HG03159 (cell line): ENCODE results near the gene KIAA0513.
"Not testable (repeated sequence)": the region's sequence is repeated elsewhere in the genome, so short reads cannot be mapped to it uniquely, and the experiment has no call there.

Experiments used
- ATAC-seq: cut with Tn5 transposase; IDR thresholded peaks from one replicate; pipeline ENCODE4 v1.9.1; 2021; ENCODE audit warnings: mild to moderate bottlenecking, moderate library complexity; ENCODE audit not compliant: unreplicated experiment

The KIAA0513 gene

GRCh38 chr16:85047867-85048455, 20.4 kb downstream of the KIAA0513 start:
- no peak for ATAC-seq

- no peak for ATAC-seq
These were observed 21.4 kb downstream of the KIAA0513 start for GRCh38 chr16:85048921-85049562.

GRCh38 chr16:85049706-85050305, 22.2 kb downstream of the KIAA0513 start:
- ATAC-seq: no peak

- ATAC-seq: no peak
These were observed 23.5 kb downstream of the KIAA0513 start for GRCh38 chr16:85051067-85051581.

- ATAC-seq: no peak
These were observed 24.1 kb downstream of the KIAA0513 start for GRCh38 chr16:85051683-85052082.

- no peak for ATAC-seq
These were observed 24.9 kb downstream of the KIAA0513 start for GRCh38 chr16:85052536-85052935.

GRCh38 chr16:85054321-85054720, 26.7 kb downstream of the KIAA0513 start:
- not testable (repeated sequence) for ATAC-seq

GRCh38 chr16:85054948-85055492, 27.4 kb downstream of the KIAA0513 start:
- ATAC-seq: no peak

- peak; percentile 91 for ATAC-seq
These were observed 28.1 kb downstream of the KIAA0513 start for GRCh38 chr16:85055493-85056210.

- no peak for ATAC-seq
These were observed 28.7 kb downstream of the KIAA0513 start for GRCh38 chr16:85056211-85056748.

GRCh38 chr16:85057212-85057889, 29.8 kb downstream of the KIAA0513 start:
- no peak for ATAC-seq

GRCh38 chr16:85057948-85058347, 30.4 kb downstream of the KIAA0513 start:
- ATAC-seq: no peak

GRCh38 chr16:85058909-85059308, 31.3 kb downstream of the KIAA0513 start:
- ATAC-seq: no peak

GRCh38 chr16:85061566-85061965, 34.0 kb downstream of the KIAA0513 start:
- no peak for ATAC-seq

GRCh38 chr16:85062323-85062722, 34.7 kb downstream of the KIAA0513 start:
- ATAC-seq: no peak

GRCh38 chr16:85062845-85063244, 35.2 kb downstream of the KIAA0513 start:
- no peak for ATAC-seq

GRCh38 chr16:85064186-85064585, 36.6 kb downstream of the KIAA0513 start:
- no peak for ATAC-seq

GRCh38 chr16:85065099-85065498, 37.5 kb downstream of the KIAA0513 start:
- no peak for ATAC-seq

GRCh38 chr16:85066346-85066885, 38.8 kb downstream of the KIAA0513 start:
- no peak for ATAC-seq

- ATAC-seq: no peak
These were observed 39.4 kb downstream of the KIAA0513 start for GRCh38 chr16:85067024-85067423.
